Effector memory CD4-positive, alpha-beta T cell (primary cell): ENCODE data around the gene ACTL9.

Experiments used
- DNase-seq, 3 donors: peaks; one replicate each; pipeline ENCODE4 v3.0.0-alpha.2; 2020
- H3K27ac ChIP-seq: 2 replicates; pipeline ENCODE4 v1.7.0; 2013; ENCODE audit warnings: mild to moderate bottlenecking, low read length, moderate library complexity; ENCODE audit not compliant: insufficient read depth, poor library complexity, severe bottlenecking
- H3K27me3 ChIP-seq: replicated peaks from 2 replicates; pipeline ENCODE4 v1.7.0; 2013; ENCODE audit warnings: mild to moderate bottlenecking, low read length; ENCODE audit not compliant: insufficient read depth, control insufficient read depth, poor library complexity, severe bottlenecking
- H3K36me3 ChIP-seq: 2 replicates; pipeline ENCODE4 v1.7.0; 2013; ENCODE audit warnings: mild to moderate bottlenecking, low read length, moderate library complexity; ENCODE audit not compliant: control insufficient read depth, insufficient read depth
- H3K4me1 ChIP-seq: 2 replicates; pipeline ENCODE4 v1.7.0; 2013; ENCODE audit warnings: low read length, mild to moderate bottlenecking; ENCODE audit not compliant: control insufficient read depth, insufficient read depth, poor library complexity, severe bottlenecking
- H3K4me3 ChIP-seq: 2 replicates; pipeline ENCODE4 v1.7.0; 2013; ENCODE audit warnings: low read length, low read depth, mild to moderate bottlenecking; ENCODE audit not compliant: insufficient read depth, poor library complexity, severe bottlenecking
- H3K9me3 ChIP-seq: 2 replicates; pipeline ENCODE4 v1.7.0; 2013; ENCODE audit warnings: mild to moderate bottlenecking, low read length, moderate library complexity; ENCODE audit not compliant: control insufficient read depth

The ACTL9 gene

GRCh38 chr19:8648240-8648639 is 50.4 kb downstream of the ACTL9 start:
- no peak for DNase-seq
- Histone ChIP-seq H3K27ac (no peak overlapping the region), H3K36me3 (no peaks in the 10 kb centered on the region), H3K4me1 (peaks cover 4% of the 10 kb centered on the region), H3K9me3 (no peaks in the 10 kb centered on the region), H3K27me3 (no peaks in the 10 kb centered on the region), H3K4me3 (no peak overlapping the region)
